HCT116 (cell line): ENCODE results near the gene GRM1. TPM values are rescaled to one million over a fixed set of nuclear protein-coding genes. Genes with fewer than 3 reads are reported as not detected.

Experiments
- ATAC-seq: fragments of 200-7000 bp; cut with Tn5 transposase; 2 replicates; pipeline ENCODE4 v1.9.1; 2020; ENCODE audit warnings: mild to moderate bottlenecking, moderate library complexity
- BruUV-seq: library from RNA; stranded (reverse); fragments of 400-500 nt; replicated peaks from 2 replicates; lab custom pipeline; 2021; lab: Mats Ljungman, UMichigan
- CTCF ChIA-PET: fragments of 300-600 bp; sonication (Branson Sonifier 250); formaldehyde crosslinking; loops from one replicate; lab custom pipeline; 2021; ENCODE audit warnings: antibody characterized with exemption; lab: Charles Lee
- POLR2A ChIA-PET: fragments of 300-600, 350-600 bp; sonication (Branson Sonifier 250); formaldehyde crosslinking; loops from one replicate; lab custom pipeline; 2021; ENCODE audit warnings: antibody characterized with exemption; lab: Charles Lee
- RAD21 ChIA-PET, 2 experiments: fragments of 300-600 bp; sonication (Branson Sonifier 250); formaldehyde crosslinking; loops; one replicate each; lab custom pipeline; 2023; ENCODE audit warnings: low total read pairs in 2 of 2; ENCODE audit not compliant: uncharacterized antibody in 2 of 2, unreplicated experiment in 2 of 2, low non-redundant PET in 1 of 2; lab: Charles Lee
- DNase-seq: peaks from one replicate; pipeline ENCODE4 v3.0.0-alpha.2; 2010; ENCODE audit warnings: low read depth, low spot score
- H2AFZ ChIP-seq: fragments of 200-600 bp; shearing (Covaris generic), sonication (generic); 2 replicates; pipeline ENCODE4 v1.6.1; 2017; ENCODE audit warnings: low read depth, mixed run types, mixed read lengths, antibody characterized with exemption, low read length; ENCODE audit not compliant: poor library complexity, severe bottlenecking
- H3K27ac ChIP-seq: 2 replicates; pipeline ENCODE4 v1.5.1; 2012; ENCODE audit warnings: low read depth, low read length
- H3K27me3 ChIP-seq: fragments of 200-600 bp; sonication (generic); 2 replicates; pipeline ENCODE4 v1.6.1; 2016; ENCODE audit warnings: mixed run types, low read length, mixed read lengths; ENCODE audit not compliant: insufficient read depth
- H3K36me3 ChIP-seq, 2 experiments: fragments of 200-500 bp in 1 of 2; fragments of 200-600 bp in 1 of 2; sonication (Bioruptor generic) in 1 of 2; sonication (generic) in 1 of 2; 2 replicates each; pipeline versions ENCODE4 v1.5.1 to v1.6.1; 2014 to 2016; ENCODE audit warnings: low read length in 2 of 2, inconsistent platforms in 1 of 2, mixed read lengths in 1 of 2, mixed run types in 1 of 2; ENCODE audit not compliant: insufficient read depth in 2 of 2, control insufficient read depth in 1 of 2
- H3K4me1 ChIP-seq, 2 experiments: fragments of 200-600 bp in 1 of 2; sonication (generic) in 1 of 2; 2 replicates each; pipeline versions ENCODE4 v1.5.1 to v1.6.1; 2012 to 2017; ENCODE audit warnings: low read length in 2 of 2, inconsistent platforms in 1 of 2, mild to moderate bottlenecking in 1 of 2, mixed read lengths in 1 of 2, mixed run types in 1 of 2, moderate library complexity in 1 of 2; ENCODE audit not compliant: insufficient read depth in 2 of 2, control insufficient read depth in 1 of 2
- H3K4me2 ChIP-seq: fragments of 200-600 bp; sonication (generic); 2 replicates; pipeline ENCODE4 v1.6.1; 2017; ENCODE audit warnings: mixed run types, low read length, mixed read lengths
- H3K4me3 ChIP-seq, 2 experiments: fragments of 200-600 bp in 1 of 2; sonication (generic) in 1 of 2; replicated peaks in 1 of 2; 2 replicates each; pipeline ENCODE4 v1.5.1; 2011 to 2016; ENCODE audit warnings: low read length in 2 of 2, control low read depth in 1 of 2, low read depth in 1 of 2, mild to moderate bottlenecking in 1 of 2, mixed read lengths in 1 of 2, mixed run types in 1 of 2
- H3K79me2 ChIP-seq: fragments of 200-600 bp; sonication (generic); 2 replicates; pipeline ENCODE4 v1.6.1; 2017; ENCODE audit warnings: mild to moderate bottlenecking, mixed run types, low read length, moderate library complexity, mixed read lengths; ENCODE audit not compliant: insufficient read depth
- H3K9ac ChIP-seq: fragments of 200-600 bp; sonication (generic); 2 replicates; pipeline ENCODE4 v1.6.1; 2016; ENCODE audit warnings: low read length, mixed read lengths
- H3K9me2 ChIP-seq: fragments of 200-600 bp; sonication (generic), shearing (Covaris generic); 2 replicates; pipeline ENCODE4 v1.6.1; 2017; ENCODE audit warnings: mixed run types, mild to moderate bottlenecking, moderate library complexity; ENCODE audit not compliant: insufficient read depth
- H3K9me3 ChIP-seq, 2 experiments: fragments of 200-500 bp in 1 of 2; fragments of 200-600 bp in 1 of 2; sonication (Bioruptor generic) in 1 of 2; sonication (generic) in 1 of 2; 2 replicates each; pipeline ENCODE4 v1.6.1; 2014 to 2017; ENCODE audit warnings: low read length in 2 of 2, mixed read lengths in 2 of 2, inconsistent platforms in 1 of 2, low read depth in 1 of 2, mild to moderate bottlenecking in 1 of 2, mixed run types in 1 of 2, moderate library complexity in 1 of 2; ENCODE audit not compliant: control insufficient read depth in 1 of 2, insufficient read depth in 1 of 2
- H4K20me1 ChIP-seq: fragments of 200-600 bp; sonication (generic), shearing (Covaris generic); 2 replicates; pipeline ENCODE4 v1.6.1; 2017; ENCODE audit warnings: mixed run types, mild to moderate bottlenecking, moderate library complexity; ENCODE audit not compliant: insufficient read depth
- CBX3 ChIP-seq: IDR thresholded peaks from 2 replicates; pipeline ENCODE4 v1.6.1; 2012; ENCODE audit warnings: low read depth
- CEBPB ChIP-seq: IDR thresholded peaks from 2 replicates; pipeline ENCODE4 v1.6.1; 2012; ENCODE audit warnings: low read depth
- ELF1 ChIP-seq: IDR thresholded peaks from 2 replicates; pipeline ENCODE4 v1.6.1; 2012; ENCODE audit warnings: low read depth, borderline replicate concordance
- EZH2 ChIP-seq: fragments of 200-600 bp; sonication (generic); IDR thresholded peaks from 2 replicates; pipeline ENCODE4 v1.6.1; 2017; ENCODE audit warnings: antibody characterized with exemption, mixed run types
- EZH2phosphoT487 ChIP-seq: fragments of 200-600 bp; IDR thresholded peaks from 2 replicates; pipeline ENCODE4 v1.6.1; 2018; ENCODE audit warnings: antibody characterized with exemption, borderline replicate concordance
- JUND ChIP-seq: IDR thresholded peaks from 2 replicates; pipeline ENCODE4 v1.6.1; 2012
- POLR2A ChIP-seq: IDR thresholded peaks from 2 replicates; pipeline ENCODE4 v1.7.0; 2011; ENCODE audit warnings: borderline replicate concordance; ENCODE audit not compliant: insufficient read depth, insufficient read length; ENCODE audit errors: extremely low read depth
- POLR2AphosphoS5 ChIP-seq: IDR thresholded peaks from 2 replicates; pipeline ENCODE4 v1.6.1; 2011; ENCODE audit warnings: mild to moderate bottlenecking, low read depth, low read length, moderate library complexity
- RAD21 ChIP-seq: IDR thresholded peaks from 2 replicates; pipeline ENCODE4 v1.6.1; 2012; ENCODE audit warnings: low read depth, mild to moderate bottlenecking
- SIN3A ChIP-seq: IDR thresholded peaks from 2 replicates; pipeline ENCODE4 v1.6.1; 2012; ENCODE audit warnings: low read depth
- SRF ChIP-seq: IDR thresholded peaks from 2 replicates; pipeline ENCODE4 v1.6.1; 2012; ENCODE audit warnings: low read depth
- TCF7L2 ChIP-seq: IDR thresholded peaks from 2 replicates; pipeline ENCODE4 v1.7.0; 2011; ENCODE audit warnings: borderline replicate concordance, inconsistent platforms; ENCODE audit not compliant: insufficient read depth, insufficient read length; ENCODE audit errors: extremely low read depth
- YY1 ChIP-seq: IDR thresholded peaks from 2 replicates; pipeline ENCODE4 v1.6.1; 2011; ENCODE audit warnings: low read length, low read depth, moderate library complexity, mild to moderate bottlenecking; ENCODE audit not compliant: insufficient replicate concordance; ENCODE audit errors: extremely low read depth
- ZFX ChIP-seq: fragments of 450-650 bp; IDR thresholded peaks from 2 replicates; pipeline ENCODE4 v1.6.1; 2017
- ZNF274 ChIP-seq: fragments of 200-500 bp; sonication (Bioruptor generic); IDR thresholded peaks from 2 replicates; pipeline ENCODE4 v1.6.1; 2014; ENCODE audit warnings: mild to moderate bottlenecking, low read depth, low read length, inconsistent platforms
- intact Hi-C: fragments of 100-400 bp; cut with micrococcal nuclease; formaldehyde crosslinking; loops from 2 replicates; pipeline ENCODE4 v1.10.0; 2022
- total RNA-seq: library from RNA; stranded (reverse); gene quantifications from one replicate; pipeline ENCODE4 v1.2.1, GENCODE V29; 2021; ENCODE audit not compliant: unreplicated experiment
- TF ChIP-seq, protein P1 (sequence below): IDR thresholded peaks from 2 replicates; pipeline ENCODE4 v1.6.1; 2012
- TF ChIP-seq, protein P2 (sequence below): IDR thresholded peaks from 2 replicates; pipeline ENCODE4 v1.6.1; 2011; ENCODE audit warnings: mild to moderate bottlenecking, low read length, moderate library complexity; ENCODE audit not compliant: insufficient replicate concordance; ENCODE audit errors: extremely low read depth
- TF ChIP-seq, protein P3 (sequence below), 3 experiments: fragments of 200-600 bp in 1 of 3; sonication (generic) in 1 of 3; IDR thresholded peaks in 2 of 3; conservative IDR thresholded peaks in 1 of 3; 2 replicates each; pipeline ENCODE4 v1.5.1; 2012 to 2017; ENCODE audit warnings: low read depth in 2 of 3, low read length in 2 of 3, antibody characterized with exemption in 1 of 3, borderline replicate concordance in 1 of 3, control low read depth in 1 of 3, mild to moderate bottlenecking in 1 of 3, mixed read lengths in 1 of 3, mixed run types in 1 of 3, moderate library complexity in 1 of 3; ENCODE audit not compliant: insufficient read depth in 1 of 3
- TF ChIP-seq, protein P4 (sequence below): IDR thresholded peaks from 2 replicates; pipeline ENCODE4 v1.6.1; 2012

The GRM1 gene
- total RNA-seq, 1 experiment from 2014 or later = not detected

DNA sequence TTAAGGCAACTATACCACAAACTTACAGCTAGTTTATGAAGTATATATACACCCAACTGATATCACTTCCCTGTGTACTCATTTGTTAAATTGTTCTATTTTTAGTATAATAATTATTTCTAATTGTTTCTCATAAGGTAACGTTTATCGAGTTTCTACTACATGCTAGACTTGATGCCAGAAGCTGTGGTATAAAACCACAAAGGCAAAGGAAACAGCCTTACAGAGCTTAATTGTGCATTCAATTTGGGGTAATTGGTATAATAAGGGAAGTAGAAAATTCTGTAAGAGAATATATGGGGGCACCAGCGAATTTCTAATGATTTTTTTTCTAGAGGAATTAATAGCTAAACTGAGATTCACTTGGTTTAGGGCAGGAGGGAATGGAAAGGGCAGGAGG is 183.9 kb downstream of the GRM1 start:
- H3K79me2 ChIP-seq = no peaks in the 10 kb centered on the region
- no peak overlapping the region for H3K9ac ChIP-seq
- no peaks in the 10 kb centered on the region for H3K4me1 ChIP-seq
- H3K4me2 ChIP-seq = no peak overlapping the region
- no peak for DNase-seq
- no TSS peak for BruUV-seq
- no peak overlapping the region for H3K4me3 ChIP-seq
- H2AFZ ChIP-seq = no peak overlapping the region
- no peak overlapping the region for H3K27ac ChIP-seq
- no peak for ATAC-seq
- no peaks in the 10 kb centered on the region for H3K9me3 ChIP-seq
- no peaks in the 10 kb centered on the region for H4K20me1 ChIP-seq
- no peaks in the 10 kb centered on the region for H3K36me3 ChIP-seq
- intact Hi-C loops = no loop called here
- RAD21 ChIA-PET = no interaction called here
- no peaks in the 10 kb centered on the region for H3K9me2 ChIP-seq
- TF ChIP-seq POLR2A (no peak), POLR2AphosphoS5 (no peak), SIN3A (no peak), EZH2phosphoT487 (no peak), TCF7L2 (no peak), YY1 (no peak)
- TF ChIP-seq, protein P1, sequence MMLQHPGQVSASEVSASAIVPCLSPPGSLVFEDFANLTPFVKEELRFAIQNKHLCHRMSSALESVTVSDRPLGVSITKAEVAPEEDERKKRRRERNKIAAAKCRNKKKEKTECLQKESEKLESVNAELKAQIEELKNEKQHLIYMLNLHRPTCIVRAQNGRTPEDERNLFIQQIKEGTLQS = no peak
- CTCF ChIA-PET = no interaction called here
- peaks cover 21% of the 10 kb centered on the region for H3K27me3 ChIP-seq
- POLR2A ChIA-PET = no interaction called here

DNA sequence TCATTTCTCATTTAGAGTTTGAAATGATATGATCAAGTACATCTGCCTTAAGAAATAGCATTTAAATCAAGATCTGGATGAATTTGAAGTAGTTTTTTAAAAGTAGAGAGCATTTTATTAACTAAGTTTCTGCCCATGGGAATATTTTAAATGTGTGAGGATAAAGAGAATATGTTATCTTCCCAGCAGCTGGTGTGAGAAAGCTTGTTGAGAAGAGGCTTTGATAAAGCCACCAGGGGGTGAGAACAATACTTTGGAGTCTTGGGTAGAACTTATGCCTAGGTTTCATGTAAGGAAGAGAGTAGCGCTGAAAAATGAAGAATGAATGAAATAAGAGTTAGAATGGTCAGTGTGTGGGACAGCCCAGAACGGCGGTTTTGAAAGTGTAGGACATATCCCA is 190.2 kb downstream of the GRM1 start:
- Histone ChIP-seq H3K27me3 (peaks cover 10% of the 10 kb centered on the region), H3K9me3 (no peaks in the 10 kb centered on the region), H4K20me1 (no peaks in the 10 kb centered on the region), H3K9ac (no peak overlapping the region), H3K27ac (no peak overlapping the region), H3K4me1 (no peaks in the 10 kb centered on the region), H3K9me2 (no peaks in the 10 kb centered on the region), H3K4me2 (no peak overlapping the region), H3K79me2 (no peaks in the 10 kb centered on the region), H3K36me3 (no peaks in the 10 kb centered on the region), H3K4me3 (no peak overlapping the region), H2AFZ (no peak overlapping the region)
- POLR2A ChIA-PET = no interaction called here
- intact Hi-C loops = no loop called here
- DNase-seq (no peak), ATAC-seq (no peak)
- TF ChIP-seq ZFX (no peak), POLR2A (no peak), RAD21 (no peak), CBX3 (no peak), POLR2AphosphoS5 (no peak), SIN3A (no peak), EZH2phosphoT487 (no peak), SRF (no peak), EZH2 (no peak), CEBPB (no peak), ELF1 (no peak), JUND (no peak), ZNF274 (no peak)
- TF ChIP-seq, protein P2, sequence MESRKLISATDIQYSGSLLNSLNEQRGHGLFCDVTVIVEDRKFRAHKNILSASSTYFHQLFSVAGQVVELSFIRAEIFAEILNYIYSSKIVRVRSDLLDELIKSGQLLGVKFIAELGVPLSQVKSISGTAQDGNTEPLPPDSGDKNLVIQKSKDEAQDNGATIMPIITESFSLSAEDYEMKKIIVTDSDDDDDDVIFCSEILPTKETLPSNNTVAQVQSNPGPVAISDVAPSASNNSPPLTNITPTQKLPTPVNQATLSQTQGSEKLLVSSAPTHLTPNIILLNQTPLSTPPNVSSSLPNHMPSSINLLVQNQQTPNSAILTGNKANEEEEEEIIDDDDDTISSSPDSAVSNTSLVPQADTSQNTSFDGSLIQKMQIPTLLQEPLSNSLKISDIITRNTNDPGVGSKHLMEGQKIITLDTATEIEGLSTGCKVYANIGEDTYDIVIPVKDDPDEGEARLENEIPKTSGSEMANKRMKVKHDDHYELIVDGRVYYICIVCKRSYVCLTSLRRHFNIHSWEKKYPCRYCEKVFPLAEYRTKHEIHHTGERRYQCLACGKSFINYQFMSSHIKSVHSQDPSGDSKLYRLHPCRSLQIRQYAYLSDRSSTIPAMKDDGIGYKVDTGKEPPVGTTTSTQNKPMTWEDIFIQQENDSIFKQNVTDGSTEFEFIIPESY = no peak
- TF ChIP-seq, protein P3, sequence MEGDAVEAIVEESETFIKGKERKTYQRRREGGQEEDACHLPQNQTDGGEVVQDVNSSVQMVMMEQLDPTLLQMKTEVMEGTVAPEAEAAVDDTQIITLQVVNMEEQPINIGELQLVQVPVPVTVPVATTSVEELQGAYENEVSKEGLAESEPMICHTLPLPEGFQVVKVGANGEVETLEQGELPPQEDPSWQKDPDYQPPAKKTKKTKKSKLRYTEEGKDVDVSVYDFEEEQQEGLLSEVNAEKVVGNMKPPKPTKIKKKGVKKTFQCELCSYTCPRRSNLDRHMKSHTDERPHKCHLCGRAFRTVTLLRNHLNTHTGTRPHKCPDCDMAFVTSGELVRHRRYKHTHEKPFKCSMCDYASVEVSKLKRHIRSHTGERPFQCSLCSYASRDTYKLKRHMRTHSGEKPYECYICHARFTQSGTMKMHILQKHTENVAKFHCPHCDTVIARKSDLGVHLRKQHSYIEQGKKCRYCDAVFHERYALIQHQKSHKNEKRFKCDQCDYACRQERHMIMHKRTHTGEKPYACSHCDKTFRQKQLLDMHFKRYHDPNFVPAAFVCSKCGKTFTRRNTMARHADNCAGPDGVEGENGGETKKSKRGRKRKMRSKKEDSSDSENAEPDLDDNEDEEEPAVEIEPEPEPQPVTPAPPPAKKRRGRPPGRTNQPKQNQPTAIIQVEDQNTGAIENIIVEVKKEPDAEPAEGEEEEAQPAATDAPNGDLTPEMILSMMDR (IDR thresholded peaks at IDR 0.05 in 2 of 3, conservative IDR thresholded peaks at IDR 0.05 in 1 of 3; ENCODE audit: borderline replicate concordance in 1 of 3, insufficient read depth in 1 of 3, low read depth in 2 of 3, low read length in 2 of 3) = no peak
- TF ChIP-seq, protein P4, sequence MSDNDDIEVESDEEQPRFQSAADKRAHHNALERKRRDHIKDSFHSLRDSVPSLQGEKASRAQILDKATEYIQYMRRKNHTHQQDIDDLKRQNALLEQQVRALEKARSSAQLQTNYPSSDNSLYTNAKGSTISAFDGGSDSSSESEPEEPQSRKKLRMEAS = no peak
- BruUV-seq = no TSS peak
- RAD21 ChIA-PET = no interaction called here
- CTCF ChIA-PET = no interaction called here
